ENCODE data around the gene METTL1. TPM values are rescaled to one million over a fixed set of nuclear protein-coding genes. Genes with fewer than 3 reads are reported as not detected.

The METTL1 gene
- total and polyA plus RNA-seq, 9 of the 15 experiments (the other 6 are each of a cell fraction or from before 2014, with no cell fraction given), result 12.6 to 65.9 (median 39.2) TPM

DNA sequence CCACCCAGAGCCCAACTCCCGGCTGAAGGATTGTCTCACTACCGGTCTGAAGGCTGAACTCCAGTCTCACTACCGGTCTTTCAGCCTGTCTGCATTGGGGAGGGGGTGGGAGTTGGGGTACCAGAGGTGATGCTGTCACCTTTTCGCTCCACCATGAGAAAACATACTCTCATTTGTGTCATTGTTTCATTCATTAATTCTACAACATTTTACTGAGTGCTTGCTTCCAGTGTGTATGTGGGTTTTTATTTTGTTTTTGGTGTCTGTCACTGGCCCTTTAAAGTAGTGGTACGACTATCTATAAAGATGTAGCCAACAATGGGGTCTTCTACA lies 19.3 kb downstream of the METTL1 start:
- H3K9me1 ChIP-seq (ENCODE audit: control insufficient read depth, insufficient read depth, low read length), result no peaks in the 10 kb centered on the region
- H4K20me1 ChIP-seq (replicated peaks; ENCODE audit: control insufficient read depth, insufficient read depth, low read length), result no peaks in the 10 kb centered on the region
- WGBS (ENCODE audit: insufficient coverage, low coverage, missing lambda C conversion rate), result 2% methylated on average over 5 of the region's 5 CpGs
- peak overlapping the region; percentile 82 for H3K4me2 ChIP-seq (ENCODE audit: insufficient read depth, low read length)
- DNase-seq (ENCODE audit: extremely low read depth in 1 of 4, low spot score in 3 of 4), result no peak
- H3K27me3 ChIP-seq (ENCODE audit: control insufficient read depth in 2 of 2, insufficient read depth in 2 of 2, low read length in 2 of 2), result no peaks in the 10 kb centered on the region
- POLR2A ChIA-PET, result interaction anchor here (0.8 to 1.2 kb wide), 6 partner anchors 12 to 233 kb away, joined by 3 to 5 read pairs (median 3); partner anchors contain the start of genes EEF1AKMT3 and METTL1
- no peak for FAIRE-seq
- BruUV-seq (replicated peaks), result no TSS peak
- ATAC-seq, result no peak
- intact Hi-C loops (cut with micrococcal nuclease) (loop anchor here (2.0 kb wide), 1 partner anchor 20 kb away; the partner anchor contains the start of genes EEF1AKMT3 and METTL1), in situ Hi-C loops (cut with MboI) (no loop called here)
- H3K9me3 ChIP-seq (replicated peaks; ENCODE audit: control insufficient read depth, insufficient read depth, low read depth, low read length), result no peaks in the 10 kb centered on the region
- peaks cover 35 to 40% of the 10 kb centered on the region in 2 experiments for H3K4me1 ChIP-seq (replicated peaks in 1 of 2; ENCODE audit: control insufficient read depth in 2 of 2, insufficient read depth in 2 of 2, low read length in 2 of 2)
- peak overlapping the region; percentile 19 for H3K4me3 ChIP-seq
- H3K79me2 ChIP-seq (ENCODE audit: control insufficient read depth, insufficient read depth, low read length), result peaks cover 47% of the 10 kb centered on the region
- CTCF ChIA-PET (ENCODE audit: low intra/inter-chr PET ratio), result no interaction called here
- peak overlapping the region; percentile 40 to 41; a peak in 2 of 4 replicates for H3K9ac ChIP-seq (ENCODE audit: insufficient read depth in 1 of 2, low read depth in 2 of 2, low read length in 2 of 2)
- peak overlapping the region; percentile 66 for H3K27ac ChIP-seq (ENCODE audit: extremely low read depth, low read depth, low read length)
- peak overlapping the region; percentile 64 for H2AFZ ChIP-seq (ENCODE audit: low read depth, low read length)
- H3K36me3 ChIP-seq (ENCODE audit: control insufficient read depth, insufficient read depth, low read length), result peaks cover 40% of the 10 kb centered on the region
- TF ChIP-seq ELF2 (CRISPR knock-in tag; IDR thresholded peaks at IDR 0.05) (no peak), TCF3 (CRISPR knock-in tag; IDR thresholded peaks at IDR 0.05) (no peak), KLF1 (tag; IDR thresholded peaks at IDR 0.05) (0 out of 2 replicates have a peak, but pooled peaks have one; percentile 10), PHB (CRISPR knock-in tag; IDR thresholded peaks at IDR 0.05) (no peak), ZNF143 (CRISPR knock-in tag; IDR thresholded peaks at IDR 0.05) (no peak), MXI1 (IDR thresholded peaks at IDR 0.05; ENCODE audit: low read depth, low read length) (no peak), SIX5 (IDR thresholded peaks at IDR 0.05; ENCODE audit: borderline replicate concordance in 1 of 2, insufficient read depth in 1 of 2, low read depth in 1 of 2, low read length in 2 of 2) (no peak), MEIS2 (IDR thresholded peaks at IDR 0.05; ENCODE audit: partially characterized antibody) (no peak), HNRNPL (IDR thresholded peaks at IDR 0.05; ENCODE audit: low read depth, low read length) (no peak), MTA2 (IDR thresholded peaks at IDR 0.05; ENCODE audit: low read depth) (no peak), CSDE1 (IDR thresholded peaks at IDR 0.05) (peak in 1 of 2 experiments; percentile 78; a peak in 2 of 4 replicates), ZBTB7A (IDR thresholded peaks at IDR 0.05; ENCODE audit: borderline replicate concordance, control insufficient read depth, low read depth, low read length) (0 out of 2 replicates have a peak, but pooled peaks have one; percentile 61), TCF7L2 (IDR thresholded peaks at IDR 0.05; ENCODE audit: low read depth, low read length) (no peak)
- TF ChIP-seq, protein P1, sequence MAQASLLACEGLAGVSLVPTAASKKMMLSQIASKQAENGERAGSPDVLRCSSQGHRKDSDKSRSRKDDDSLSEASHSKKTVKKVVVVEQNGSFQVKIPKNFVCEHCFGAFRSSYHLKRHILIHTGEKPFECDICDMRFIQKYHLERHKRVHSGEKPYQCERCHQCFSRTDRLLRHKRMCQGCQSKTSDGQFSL (CRISPR knock-in tag; IDR thresholded peaks at IDR 0.05), result no peak
- TF ChIP-seq, protein P1 (tag; IDR thresholded peaks at IDR 0.05), result no peak
- TF ChIP-seq, protein P2, sequence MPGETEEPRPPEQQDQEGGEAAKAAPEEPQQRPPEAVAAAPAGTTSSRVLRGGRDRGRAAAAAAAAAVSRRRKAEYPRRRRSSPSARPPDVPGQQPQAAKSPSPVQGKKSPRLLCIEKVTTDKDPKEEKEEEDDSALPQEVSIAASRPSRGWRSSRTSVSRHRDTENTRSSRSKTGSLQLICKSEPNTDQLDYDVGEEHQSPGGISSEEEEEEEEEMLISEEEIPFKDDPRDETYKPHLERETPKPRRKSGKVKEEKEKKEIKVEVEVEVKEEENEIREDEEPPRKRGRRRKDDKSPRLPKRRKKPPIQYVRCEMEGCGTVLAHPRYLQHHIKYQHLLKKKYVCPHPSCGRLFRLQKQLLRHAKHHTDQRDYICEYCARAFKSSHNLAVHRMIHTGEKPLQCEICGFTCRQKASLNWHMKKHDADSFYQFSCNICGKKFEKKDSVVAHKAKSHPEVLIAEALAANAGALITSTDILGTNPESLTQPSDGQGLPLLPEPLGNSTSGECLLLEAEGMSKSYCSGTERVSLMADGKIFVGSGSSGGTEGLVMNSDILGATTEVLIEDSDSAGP (CRISPR knock-in tag; IDR thresholded peaks at IDR 0.05), result 0 out of 2 replicates have a peak, but pooled peaks have one; percentile 19
- TF ChIP-seq, protein P3, sequence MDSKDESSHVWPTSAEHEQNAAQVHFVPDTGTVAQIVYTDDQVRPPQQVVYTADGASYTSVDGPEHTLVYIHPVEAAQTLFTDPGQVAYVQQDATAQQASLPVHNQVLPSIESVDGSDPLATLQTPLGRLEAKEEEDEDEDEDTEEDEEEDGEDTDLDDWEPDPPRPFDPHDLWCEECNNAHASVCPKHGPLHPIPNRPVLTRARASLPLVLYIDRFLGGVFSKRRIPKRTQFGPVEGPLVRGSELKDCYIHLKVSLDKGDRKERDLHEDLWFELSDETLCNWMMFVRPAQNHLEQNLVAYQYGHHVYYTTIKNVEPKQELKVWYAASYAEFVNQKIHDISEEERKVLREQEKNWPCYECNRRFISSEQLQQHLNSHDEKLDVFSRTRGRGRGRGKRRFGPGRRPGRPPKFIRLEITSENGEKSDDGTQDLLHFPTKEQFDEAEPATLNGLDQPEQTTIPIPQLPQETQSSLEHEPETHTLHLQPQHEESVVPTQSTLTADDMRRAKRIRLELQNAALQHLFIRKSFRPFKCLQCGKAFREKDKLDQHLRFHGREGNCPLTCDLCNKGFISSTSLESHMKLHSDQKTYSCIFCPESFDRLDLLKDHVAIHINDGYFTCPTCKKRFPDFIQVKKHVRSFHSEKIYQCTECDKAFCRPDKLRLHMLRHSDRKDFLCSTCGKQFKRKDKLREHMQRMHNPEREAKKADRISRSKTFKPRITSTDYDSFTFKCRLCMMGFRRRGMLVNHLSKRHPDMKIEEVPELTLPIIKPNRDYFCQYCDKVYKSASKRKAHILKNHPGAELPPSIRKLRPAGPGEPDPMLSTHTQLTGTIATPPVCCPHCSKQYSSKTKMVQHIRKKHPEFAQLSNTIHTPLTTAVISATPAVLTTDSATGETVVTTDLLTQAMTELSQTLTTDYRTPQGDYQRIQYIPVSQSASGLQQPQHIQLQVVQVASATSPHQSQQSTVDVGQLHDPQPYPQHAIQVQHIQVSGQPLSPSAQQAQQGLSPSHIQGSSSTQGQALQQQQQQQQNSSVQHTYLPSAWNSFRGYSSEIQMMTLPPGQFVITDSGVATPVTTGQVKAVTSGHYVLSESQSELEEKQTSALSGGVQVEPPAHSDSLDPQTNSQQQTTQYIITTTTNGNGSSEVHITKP (IDR thresholded peaks at IDR 0.05; ENCODE audit: partially characterized antibody), result peak; percentile 69

Measured in K562 (cell line).